HG03097 (cell line): Measurements from ENCODE around the gene DDX24.
A peak's percentile ranks its signal among the peaks of the same experiment; 100 is the strongest.

Experiments
- ATAC-seq: cut with Tn5 transposase; IDR thresholded peaks from one replicate; pipeline ENCODE4 v1.9.1; 2021; ENCODE audit not compliant: unreplicated experiment, low FRiP score

The DDX24 gene

DNA sequence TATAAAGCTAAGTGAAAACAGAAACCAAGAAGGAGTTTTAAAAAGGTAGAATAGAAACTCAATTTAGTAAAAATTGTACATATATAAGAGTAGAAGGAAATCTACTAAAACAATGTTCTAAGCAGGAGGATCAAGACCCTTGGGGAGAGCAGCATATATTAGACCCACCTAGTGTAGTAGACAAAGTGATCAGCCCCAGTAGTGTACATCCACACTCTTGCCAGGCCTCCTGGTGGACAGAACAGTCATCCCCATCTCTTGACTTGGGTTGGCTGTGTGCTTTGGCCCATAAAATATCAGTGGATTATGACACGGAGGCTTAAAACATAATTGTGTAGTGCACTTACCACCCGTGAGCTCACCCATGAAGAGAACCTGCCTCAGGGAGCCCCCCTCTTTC, 65.8 kb downstream of the DDX24 start:
- ATAC-seq, result no peak

- ATAC-seq, result no peak
Measured at GRCh38 chr14:94014382-94014781, 66.6 kb downstream of the DDX24 start.

DNA sequence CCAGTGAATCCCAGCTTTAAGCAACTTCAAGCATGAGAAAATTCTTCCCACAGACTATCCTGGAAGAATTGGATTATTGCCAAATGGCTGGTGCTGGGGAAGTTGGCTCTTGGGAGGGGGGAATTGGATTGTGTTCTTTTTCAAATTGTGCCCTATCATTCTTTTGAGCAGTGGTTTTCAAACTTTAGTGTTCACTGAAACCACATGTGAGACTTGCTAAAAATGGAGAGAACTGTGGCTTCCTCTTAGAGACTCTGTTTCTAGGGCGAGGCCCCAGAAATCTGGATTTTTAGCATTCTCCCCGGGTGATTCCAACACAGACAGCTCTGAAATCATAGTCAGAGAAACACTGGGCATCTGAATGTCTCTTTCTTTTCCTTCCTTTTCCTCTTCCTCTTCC, 69.2 kb downstream of the DDX24 start:
- ATAC-seq, result no peak

DNA sequence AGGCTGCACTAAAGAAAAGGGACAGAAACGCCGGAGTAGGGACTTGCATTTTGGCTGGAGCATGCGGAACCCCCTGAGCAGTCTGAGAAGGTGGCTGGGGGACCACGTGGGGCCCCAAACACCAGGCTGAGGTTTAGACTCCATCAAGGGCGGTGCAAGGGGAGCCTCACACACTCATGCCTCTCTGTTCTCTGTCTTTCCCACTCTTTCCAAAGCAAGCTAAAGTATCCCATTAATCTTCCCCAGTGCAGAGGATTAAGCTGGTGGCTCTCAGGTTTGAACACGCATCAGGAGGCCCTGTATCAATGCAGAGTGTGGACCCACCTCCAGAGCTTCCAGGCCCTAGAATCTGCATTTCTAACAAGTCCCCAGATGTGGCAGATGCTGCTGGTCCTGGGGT, 70.4 kb downstream of the DDX24 start:
- no peak for ATAC-seq

DNA sequence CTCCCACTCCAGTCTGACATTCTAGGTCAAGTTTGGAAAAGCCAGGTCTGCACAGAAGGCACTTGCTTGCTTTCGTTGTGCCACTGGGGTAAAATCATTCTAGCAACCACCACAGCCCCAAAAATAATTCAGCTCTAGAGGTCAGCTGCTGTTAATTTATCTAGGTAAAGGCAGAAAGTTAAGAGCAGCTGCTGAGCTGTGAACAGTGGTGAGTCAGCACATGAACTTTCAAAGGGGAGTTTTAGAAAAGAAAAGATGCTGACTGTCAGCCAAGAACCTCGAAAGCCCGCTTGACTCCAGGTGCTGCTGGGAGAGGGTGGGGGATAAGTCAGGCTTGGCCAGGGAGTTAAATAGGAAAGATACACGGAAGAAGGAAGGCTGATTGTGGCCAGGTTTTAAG, 71.2 kb downstream of the DDX24 start:
- ATAC-seq, result no peak

- ATAC-seq, result no peak
Measured at GRCh38 chr14:94008234-94008633, 72.8 kb downstream of the DDX24 start.

- ATAC-seq, result no peak
Measured at GRCh38 chr14:94005324-94006073, 75.5 kb downstream of the DDX24 start.

GRCh38 chr14:94004015-94004414, 77.0 kb downstream of the DDX24 start:
- ATAC-seq, result no peak

DNA sequence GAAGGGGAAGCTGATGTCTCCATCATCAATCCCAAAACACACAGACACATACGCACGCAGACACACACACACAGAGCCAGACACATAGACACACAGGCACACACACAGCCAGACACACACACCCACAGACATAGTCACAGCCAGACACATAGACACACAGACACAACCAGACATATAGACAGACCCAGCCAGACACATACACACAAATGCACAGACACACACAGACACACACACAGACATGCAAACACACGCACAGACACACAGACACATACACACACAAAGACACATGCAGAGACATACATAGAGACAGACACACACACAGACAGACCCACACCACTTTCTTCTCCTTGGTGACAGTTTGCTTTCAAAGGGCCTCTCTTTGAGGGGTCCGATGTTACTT, 77.6 kb downstream of the DDX24 start:
- no peak for ATAC-seq

DNA sequence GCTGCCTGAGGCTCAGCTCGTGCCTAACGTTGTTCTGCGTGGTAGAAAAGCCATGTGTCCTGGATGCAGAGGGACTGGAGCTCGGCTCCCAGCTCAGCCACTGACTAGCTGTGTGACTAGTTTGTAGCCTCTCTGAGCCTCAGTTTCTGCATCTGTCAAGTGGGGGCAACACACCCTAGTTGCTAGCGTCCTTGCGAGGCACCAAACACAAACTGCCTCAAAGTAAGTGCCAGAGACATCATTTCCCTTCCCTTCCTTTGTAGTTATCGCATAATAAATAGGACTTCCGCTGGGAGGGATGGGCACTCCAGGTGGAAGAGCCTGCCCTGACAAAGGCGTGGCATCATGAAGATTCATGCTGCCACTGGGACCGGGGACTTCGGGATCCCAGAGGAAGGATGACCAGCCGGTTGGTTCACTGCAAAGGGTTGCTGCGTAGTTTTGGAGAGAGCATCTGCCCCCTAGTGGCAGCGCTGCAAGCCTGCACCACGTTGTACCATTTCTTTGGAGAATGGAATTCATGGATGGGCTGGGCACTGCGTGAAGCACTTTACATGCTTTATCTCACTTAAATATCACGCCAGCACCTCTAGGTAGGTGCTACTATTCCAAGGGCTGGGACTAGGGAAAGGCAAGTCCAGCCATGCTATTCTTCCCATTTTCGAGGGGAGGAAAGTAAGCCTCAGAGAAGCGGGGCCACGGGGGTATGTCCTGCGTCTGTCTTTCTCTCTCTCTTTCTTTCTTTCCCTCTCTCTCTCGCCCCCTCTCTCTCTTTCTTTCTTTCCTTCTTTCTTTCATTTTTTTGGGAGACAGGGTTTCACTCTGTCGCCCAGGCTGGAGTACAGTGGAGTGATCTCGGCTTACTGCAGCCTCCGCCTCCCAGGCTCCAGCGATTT, 79.3 kb downstream of the DDX24 start:
- peak; percentile 66 for ATAC-seq

GRCh38 chr14:94001016-94001415, 80.0 kb downstream of the DDX24 start:
- ATAC-seq, result no peak

- ATAC-seq, result no peak
Measured at GRCh38 chr14:94000267-94000666, 80.7 kb downstream of the DDX24 start.

DNA sequence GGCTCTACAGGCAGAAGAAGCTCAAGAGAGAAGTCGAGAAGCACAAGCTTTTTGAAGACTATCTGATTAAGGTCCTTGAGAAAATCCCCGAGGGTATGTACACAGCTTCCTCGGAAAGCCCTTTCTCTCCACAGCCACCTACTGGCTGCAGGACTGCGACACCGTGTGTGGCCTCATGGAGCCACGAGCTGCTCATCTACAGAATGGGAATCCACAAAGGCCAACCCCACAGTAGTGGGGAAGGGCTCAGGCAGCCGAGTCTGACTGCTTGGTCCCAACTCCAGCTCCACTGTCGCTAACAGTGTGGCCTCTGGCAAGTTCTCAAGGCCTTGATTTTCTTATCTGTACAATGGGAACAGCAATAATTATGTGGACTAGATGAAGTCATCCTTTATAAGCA, 81.4 kb downstream of the DDX24 start:
- ATAC-seq, result no peak

GRCh38 chr14:93998871-93999403, 82.1 kb downstream of the DDX24 start:
- no peak for ATAC-seq
